Esophagus squamous epithelium (tissue), 5 donors: ENCODE data around the gene CTXN1. TPM values are rescaled to one million over a fixed set of nuclear protein-coding genes. Genes with fewer than 3 reads are reported as not detected.

Experiments used
- DNase-seq: peaks from one replicate; lab custom pipeline; 2025; lab: John Stamatoyannopoulos, UW
- H3K27ac ChIP-seq, 4 donors: fragments of 200-600 bp; sonication (generic); one replicate each; pipeline ENCODE4 v1.5.1; 2016 to 2019; ENCODE audit warnings: mild to moderate bottlenecking in 1 of 4
- H3K27me3 ChIP-seq, 4 donors: fragments of 200-600 bp; sonication (generic); 1 replicate in 3 of 4; 2 replicates in 1 of 4; pipeline versions ENCODE4 v1.5.1 to v1.6.0; 2017 to 2021; ENCODE audit warnings: antibody characterized with exemption in 1 of 4
- H3K36me3 ChIP-seq, 3 donors: fragments of 200-600 bp; sonication (generic); one replicate each; pipeline ENCODE4 v1.5.1; 2016 to 2019
- H3K4me1 ChIP-seq, 3 donors: fragments of 200-600 bp; sonication (generic); one replicate each; pipeline ENCODE4 v1.5.1; 2017 to 2019
- H3K4me3 ChIP-seq, 4 donors: fragments of 200-600 bp; sonication (generic); 1 replicate in 3 of 4; 2 replicates in 1 of 4; pipeline ENCODE4 v1.5.1; 2016 to 2019; ENCODE audit warnings: mild to moderate bottlenecking in 2 of 4, moderate library complexity in 1 of 4
- H3K9me3 ChIP-seq, 3 donors: fragments of 200-600 bp; sonication (generic); one replicate each; pipeline ENCODE4 v1.5.1; 2016 to 2019
- CTCF ChIP-seq, 6 experiments: fragments of 450-650 bp in 4 of 6; fragments of 200-600 bp in 2 of 6; sonication (generic) in 2 of 6; IDR thresholded peaks; one replicate each; pipeline ENCODE4 v1.5.1; 2016 to 2019; ENCODE audit warnings: antibody characterized with exemption in 6 of 6, mild to moderate bottlenecking in 4 of 6, moderate library complexity in 4 of 6
- POLR2A ChIP-seq, 4 donors: fragments of 450-650 bp; IDR thresholded peaks; one replicate each; pipeline ENCODE4 v1.6.1; 2017; ENCODE audit warnings: antibody characterized with exemption in 4 of 4, mild to moderate bottlenecking in 4 of 4, moderate library complexity in 3 of 4
- WGBS, 2 donors: methylation state at CpG; one replicate each; pipeline ENCODE4 v1.1.5; 2018; 5-methylcytosine and 5-hydroxymethylcytosine counted together
- intact Hi-C: fragments of 100-400 bp; cut with DNase I; formaldehyde crosslinking; loops from one replicate; pipeline ENCODE4 v1.15.0; 2022
- total RNA-seq, 4 donors: library from RNA; depleted of rRNA; stranded (reverse); fragments of >200 nt; gene quantifications; one replicate each; pipeline ENCODE4 v1.1.0, GENCODE V29; 2016
- donor health status: DM: yes; HTN: yes; CAD: no.

The CTXN1 gene
- total RNA-seq, 4 donors from 2014 or later = 0.35 to 2.7 (median 0.75) TPM; not detected in 1

GRCh38 chr19:7917267-7918061 is 8.5 kb downstream of the CTXN1 start:
- Histone ChIP-seq H3K4me1 (peaks cover 42 to 66% (median 45%) of the 10 kb centered on the region in 3 donors), H3K36me3 (peaks cover 6 to 24% (median 6%) of the 10 kb centered on the region in 3 donors), H3K4me3 (peak overlapping the region in 3 of 4 donors; percentile 21 to 65 (median 43)), H3K9me3 (no peaks in the 10 kb centered on the region), H3K27ac (peak overlapping the region in 3 of 4 donors; percentile 9 to 73 (median 60)), H3K27me3 (peaks cover 19 to 64% (median 24%) of the 10 kb centered on the region in 4 donors)
- intact Hi-C loops = no loop called here
- 6 to 20% methylated on average over 2 to 14 of the region's 71 CpGs for WGBS, 2 donors
- TF ChIP-seq POLR2A (IDR thresholded peaks at IDR 0.05) = no peak
- peak in 5 of 6 experiments; percentile 26 to 47 (median 39) for TF ChIP-seq CTCF (IDR thresholded peaks at IDR 0.05)
- no peak for DNase-seq

- Histone ChIP-seq H3K4me1 (peaks cover 40 to 61% (median 41%) of the 10 kb centered on the region in 3 donors), H3K27ac (peak overlapping the region in 3 of 4 donors; percentile 9 to 73 (median 60)), H3K9me3 (no peaks in the 10 kb centered on the region), H3K36me3 (peaks cover 10 to 24% (median 11%) of the 10 kb centered on the region in 3 donors), H3K27me3 (peaks cover 19 to 64% (median 24%) of the 10 kb centered on the region in 4 donors), H3K4me3 (peak overlapping the region; percentile 12 to 65 (median 31))
- TF ChIP-seq POLR2A (IDR thresholded peaks at IDR 0.05) (no peak), CTCF (IDR thresholded peaks at IDR 0.05) (peak in 1 of 6 experiments; percentile 5)
- DNase-seq = no peak
- intact Hi-C loops = no loop called here
- 0 to 8% methylated on average over 2 to 6 of the region's 12 CpGs for WGBS, 2 donors
Measured at GRCh38 chr19:7916955-7917266, 9.0 kb downstream of the CTXN1 start.

GRCh38 chr19:7916103-7916954 is 9.6 kb downstream of the CTXN1 start:
- Histone ChIP-seq H3K4me1 (peaks cover 34 to 55% (median 35%) of the 10 kb centered on the region in 3 donors), H3K27me3 (peaks cover 19 to 64% (median 24%) of the 10 kb centered on the region in 4 donors), H3K36me3 (peaks cover 15 to 25% (median 16%) of the 10 kb centered on the region in 3 donors), H3K9me3 (no peaks in the 10 kb centered on the region), H3K4me3 (peak overlapping the region; percentile 12 to 65 (median 31)), H3K27ac (peak overlapping the region in 2 of 4 donors; percentile 60 to 73)
- TF ChIP-seq CTCF (IDR thresholded peaks at IDR 0.05) (peak in 1 of 6 experiments; percentile 10), POLR2A (IDR thresholded peaks at IDR 0.05) (no peak)
- intact Hi-C loops = no loop called here
- no peak for DNase-seq
- 12% methylated on average over 3 of the region's 104 CpGs; no CpG with 5 or more reads in 1 of the 2 donors for WGBS, 2 donors

DNA sequence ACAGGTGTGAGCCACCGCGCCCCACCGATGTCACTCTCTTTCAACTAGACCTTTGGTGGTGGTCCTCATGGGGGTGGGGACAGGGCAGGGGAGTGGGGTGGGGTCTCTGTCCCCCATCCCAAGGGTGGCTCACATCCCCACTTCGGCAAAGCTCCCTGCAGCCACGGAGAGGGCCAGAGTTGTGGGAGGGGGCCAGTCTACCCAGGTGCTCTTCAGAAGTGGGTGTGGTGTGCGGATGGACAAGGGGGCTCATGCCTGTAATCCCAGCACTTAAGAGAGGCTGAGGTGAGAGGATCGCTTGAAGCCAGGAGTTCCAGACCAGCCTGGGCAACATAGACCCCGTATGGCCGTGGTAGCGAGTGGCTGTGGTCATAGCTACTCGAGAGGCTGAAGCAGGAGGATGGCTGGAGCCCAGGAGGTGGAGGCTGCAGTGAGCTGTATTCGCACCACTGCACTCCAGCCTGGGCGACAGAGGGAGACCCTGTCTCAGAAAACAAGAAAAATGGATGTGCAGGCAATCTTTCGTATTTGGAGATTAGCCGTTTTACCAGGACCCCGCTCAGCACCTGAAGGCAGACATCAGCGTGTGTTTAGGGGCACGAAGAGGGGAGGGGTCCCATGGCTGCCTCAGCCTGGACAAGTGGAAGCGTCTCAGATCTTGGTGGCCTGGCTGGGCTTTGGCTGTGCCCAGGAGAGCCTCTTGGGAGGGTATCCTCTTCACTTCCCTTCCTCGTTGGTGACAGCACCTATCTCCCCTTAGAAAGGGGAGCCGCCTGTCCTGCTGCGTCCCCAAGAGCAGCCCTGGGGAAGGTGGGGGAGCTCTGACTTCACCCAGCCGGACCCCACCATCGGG is 10.5 kb downstream of the CTXN1 start:
- WGBS, 2 donors = 40 to 51% methylated on average over 12 to 14 of the region's 24 CpGs
- no peak for DNase-seq
- Histone ChIP-seq H3K36me3 (peaks cover 24 to 34% (median 24%) of the 10 kb centered on the region in 3 donors), H3K27ac (no peak overlapping the region), H3K9me3 (no peaks in the 10 kb centered on the region), H3K4me3 (peak overlapping the region in 1 of 4 donors; percentile 65), H3K4me1 (peaks cover 30 to 49% (median 31%) of the 10 kb centered on the region in 3 donors), H3K27me3 (peaks cover 19 to 64% (median 24%) of the 10 kb centered on the region in 4 donors)
- TF ChIP-seq CTCF (IDR thresholded peaks at IDR 0.05) = no peak
- TF ChIP-seq POLR2A (IDR thresholded peaks at IDR 0.05) = no peak
- intact Hi-C loops = no loop called here
